ENCODE measurements around the gene OSBPL1A. TPM values are rescaled to one million over a fixed set of nuclear protein-coding genes. Genes with fewer than 3 reads are reported as not detected.

OSBPL1A gene
- total RNA-seq, 1 donor from 2014 or later: 42.0 TPM

DNA sequence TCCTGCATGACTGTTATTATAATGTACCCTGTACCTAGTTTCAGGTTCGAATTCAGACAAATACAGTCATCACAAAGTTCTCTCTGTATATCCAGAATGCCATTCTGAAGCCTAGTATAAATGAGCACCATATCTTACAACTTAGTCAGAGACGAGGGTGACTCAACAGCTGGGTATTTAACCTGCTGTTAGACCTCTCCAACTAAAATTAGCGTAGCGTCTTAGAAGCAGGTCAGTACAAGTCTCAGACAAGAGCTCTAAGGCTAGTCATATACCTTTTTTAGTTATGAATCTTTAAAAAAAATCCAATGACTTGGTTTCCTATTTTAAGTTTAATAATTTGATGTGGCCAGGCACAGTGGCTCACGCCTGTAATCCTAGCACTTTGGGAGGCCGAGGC lies 184.7 kb downstream of the OSBPL1A start:
- no peak overlapping the region for H3K27ac ChIP-seq
- intact Hi-C loops (cut with DNase I): no loop called here
- no peaks in the 10 kb centered on the region for H3K36me3 ChIP-seq
- H3K27me3 ChIP-seq: no peaks in the 10 kb centered on the region
- DNase-seq: no peak
- no peak for TF ChIP-seq CTCF (IDR thresholded peaks at IDR 0.05)
- H3K4me1 ChIP-seq: peaks cover 15% of the 10 kb centered on the region
- ATAC-seq: peak; percentile 65
- H3K4me3 ChIP-seq: no peak overlapping the region
- H3K9me3 ChIP-seq: no peaks in the 10 kb centered on the region

GRCh38 chr18:24209558-24209957 lies 188.1 kb downstream of the OSBPL1A start:
- no peaks in the 10 kb centered on the region for H3K9me3 ChIP-seq
- peaks cover 6% of the 10 kb centered on the region for H3K4me1 ChIP-seq
- no peak for TF ChIP-seq CTCF (IDR thresholded peaks at IDR 0.05)
- no peaks in the 10 kb centered on the region for H3K36me3 ChIP-seq
- no peak overlapping the region for H3K27ac ChIP-seq
- H3K4me3 ChIP-seq: no peak overlapping the region
- DNase-seq: no peak
- ATAC-seq: no peak
- intact Hi-C loops (cut with DNase I): no loop called here
- no peaks in the 10 kb centered on the region for H3K27me3 ChIP-seq

- ATAC-seq (no peak), DNase-seq (no peak)
- TF ChIP-seq CTCF (IDR thresholded peaks at IDR 0.05): no peak
- Histone ChIP-seq H3K9me3 (no peaks in the 10 kb centered on the region), H3K4me1 (no peaks in the 10 kb centered on the region), H3K27ac (no peak overlapping the region), H3K4me3 (no peak overlapping the region), H3K27me3 (no peaks in the 10 kb centered on the region), H3K36me3 (no peaks in the 10 kb centered on the region)
- intact Hi-C loops (cut with DNase I): no loop called here
Measured at GRCh38 chr18:24208270-24209035, 189.2 kb downstream of the OSBPL1A start.

- Histone ChIP-seq H3K27me3 (no peaks in the 10 kb centered on the region), H3K27ac (no peak overlapping the region), H3K9me3 (no peaks in the 10 kb centered on the region), H3K4me1 (no peaks in the 10 kb centered on the region), H3K36me3 (no peaks in the 10 kb centered on the region), H3K4me3 (no peak overlapping the region)
- no peak for TF ChIP-seq CTCF (IDR thresholded peaks at IDR 0.05)
- DNase-seq: no peak
- ATAC-seq: no peak
- intact Hi-C loops (cut with DNase I): no loop called here
Measured at GRCh38 chr18:24204904-24205303, 192.7 kb downstream of the OSBPL1A start.

- DNase-seq (no peak), ATAC-seq (no peak)
- Histone ChIP-seq H3K4me3 (no peak overlapping the region), H3K4me1 (no peaks in the 10 kb centered on the region), H3K27me3 (no peaks in the 10 kb centered on the region), H3K27ac (no peak overlapping the region), H3K36me3 (no peaks in the 10 kb centered on the region), H3K9me3 (no peaks in the 10 kb centered on the region)
- TF ChIP-seq CTCF (IDR thresholded peaks at IDR 0.05): no peak
- intact Hi-C loops (cut with DNase I): no loop called here
Measured at GRCh38 chr18:24201699-24202687, 195.6 kb downstream of the OSBPL1A start.
